Activated CD4-positive, CD25-positive, alpha-beta regulatory T cell treated with anti-CD3 and anti-CD28 coated beads, Interleukin-2, amount 50 U/mL, for 24 hours (primary cell): ENCODE measurements around the gene CLDND1.
A peak's percentile ranks its signal among the peaks of the same experiment; 100 is the strongest.

ENCODE experiments used
- ATAC-seq, 2 donors: fragments of 150-1000 bp; cut with Tn5 transposase; one replicate each; pipeline ENCODE4 v1.10.0; 2021; ENCODE audit warnings: mild to moderate bottlenecking in 1 of 2, moderate library complexity in 1 of 2

Gene CLDND1

DNA sequence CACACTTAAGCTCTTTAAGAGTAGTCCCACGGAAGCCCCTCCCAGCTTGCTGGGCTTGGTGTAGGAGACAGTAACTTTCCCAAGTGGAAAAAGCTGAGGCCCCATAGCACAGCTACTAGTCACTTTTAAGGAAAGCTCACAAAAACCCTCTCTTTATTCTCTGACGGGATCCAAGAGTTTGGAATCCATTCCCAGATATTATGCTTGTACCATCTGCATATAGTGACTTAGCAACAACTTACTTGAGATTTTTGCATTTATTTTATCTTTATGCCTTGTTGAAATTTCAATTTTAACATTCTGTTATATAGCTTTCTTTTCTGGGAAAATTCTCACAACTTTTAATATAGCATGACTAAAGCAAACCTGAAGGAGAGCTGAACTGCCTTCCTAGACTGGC is 28.5 kb upstream of the CLDND1 start:
- no peak for ATAC-seq

DNA sequence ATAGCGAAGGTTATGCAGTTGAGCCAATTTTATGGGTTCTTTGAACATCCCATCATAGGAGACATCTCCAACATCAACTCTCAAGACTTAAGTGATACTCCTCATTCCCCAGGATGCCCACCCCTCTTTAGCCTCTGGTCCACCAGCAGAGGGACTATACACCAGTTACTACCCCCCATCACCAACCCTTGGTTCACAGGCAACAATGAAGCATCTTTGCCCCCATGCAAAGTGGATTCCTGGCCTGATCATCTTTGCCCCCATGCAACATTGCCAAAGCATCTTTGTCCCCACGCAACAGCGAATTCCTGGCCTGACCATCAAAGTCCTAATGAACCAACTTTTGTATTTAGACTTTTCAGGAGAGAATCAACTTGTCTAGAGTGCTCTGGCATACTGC is 28.1 kb upstream of the CLDND1 start:
- ATAC-seq = no peak

DNA sequence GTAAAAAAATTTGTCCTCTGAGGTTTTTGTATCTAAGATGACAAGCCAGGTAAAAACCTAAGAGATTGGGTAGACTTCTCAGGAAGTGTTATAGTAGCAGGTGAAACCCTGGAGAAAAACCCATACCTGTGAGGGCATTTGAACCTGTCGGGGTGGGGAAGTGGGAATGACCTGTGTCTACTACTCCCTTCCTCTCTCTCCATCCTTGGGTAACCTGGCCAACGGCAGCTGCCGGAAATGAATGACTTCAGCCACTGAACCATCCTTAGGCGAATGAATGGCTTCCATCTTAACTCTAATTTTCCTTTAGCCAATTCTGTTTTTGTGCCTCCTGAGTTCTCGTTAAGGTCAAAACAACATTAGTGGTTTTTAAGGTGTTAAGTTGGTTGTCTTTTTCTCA is 25.8 kb upstream of the CLDND1 start:
- no peak for ATAC-seq

DNA sequence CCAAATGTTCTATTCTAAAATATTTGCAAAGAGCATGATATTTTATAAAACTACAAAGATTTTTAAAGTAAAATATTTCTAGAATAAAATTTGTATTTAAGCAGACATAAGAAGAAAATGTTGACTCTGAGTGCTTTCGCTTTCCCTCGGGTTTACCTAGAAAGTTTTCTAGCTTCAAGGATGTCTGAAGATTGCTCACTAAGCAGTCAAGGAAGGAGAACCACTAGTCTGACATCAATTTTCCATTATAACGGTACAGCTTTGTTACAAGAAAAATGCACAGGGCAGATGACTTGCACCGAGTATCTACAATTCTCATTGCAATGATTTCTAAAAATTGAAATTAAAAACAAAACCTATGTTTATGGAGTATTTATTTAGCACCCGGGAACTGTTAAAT is 23.2 kb upstream of the CLDND1 start:
- peak; percentile 91 to 93 for ATAC-seq

DNA sequence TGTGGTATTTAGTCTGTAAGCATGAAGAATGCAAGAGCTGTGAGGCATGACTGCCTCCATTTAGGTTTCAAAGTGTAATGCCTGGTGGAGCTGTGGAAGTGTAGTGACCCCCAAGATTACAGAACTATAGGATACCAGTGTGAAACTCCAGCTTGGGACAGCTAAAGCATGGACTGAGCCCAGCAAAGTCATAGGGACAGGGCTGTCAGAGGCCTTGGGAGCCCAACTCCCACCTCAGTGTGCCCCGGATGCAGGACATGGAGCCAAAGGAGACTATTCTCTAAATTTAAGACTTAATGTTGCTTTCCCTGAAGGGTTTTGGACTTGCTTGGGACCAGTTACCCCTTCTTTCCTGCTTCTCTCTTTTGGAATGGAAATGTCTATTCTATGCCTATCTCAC is 19.9 kb upstream of the CLDND1 start:
- no peak for ATAC-seq

DNA sequence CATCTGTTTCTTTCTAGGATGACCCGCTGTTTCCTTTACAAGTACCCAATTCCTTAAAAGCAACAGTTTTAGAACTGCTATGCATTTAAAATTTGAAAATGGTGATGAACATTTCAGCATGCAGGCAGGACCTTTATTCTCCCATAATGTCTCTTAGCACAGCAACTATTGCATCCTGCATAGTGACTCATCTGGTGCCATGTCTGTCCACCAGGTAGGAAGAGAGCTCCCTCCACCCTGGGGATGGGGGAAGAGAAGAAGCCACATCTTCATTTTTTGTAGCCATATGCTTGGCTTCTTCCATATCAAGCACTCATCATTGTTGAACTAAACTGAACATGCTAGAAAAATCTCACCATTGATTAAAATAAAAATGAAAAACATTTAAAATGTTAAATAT is 19.0 kb upstream of the CLDND1 start:
- no peak for ATAC-seq

DNA sequence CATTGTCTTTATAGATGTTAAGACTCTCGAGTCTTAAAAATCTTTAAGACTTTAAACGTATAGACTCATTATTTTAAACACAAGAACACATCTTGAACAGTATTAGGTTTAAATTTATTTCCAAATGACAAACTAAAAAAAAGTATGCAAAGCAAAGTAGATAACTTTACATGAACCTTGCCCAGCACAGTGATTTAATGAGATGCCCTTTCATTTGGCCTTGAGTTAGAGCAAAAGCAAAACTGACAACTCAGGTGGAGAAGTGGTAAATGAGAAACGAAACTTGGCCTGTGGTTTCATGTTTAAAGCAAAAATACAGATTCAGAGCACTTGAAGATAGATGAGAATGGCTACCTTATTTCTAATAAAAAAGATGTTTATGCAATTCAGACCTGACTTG is 17.6 kb upstream of the CLDND1 start:
- peak; percentile 41 to 53 for ATAC-seq

DNA sequence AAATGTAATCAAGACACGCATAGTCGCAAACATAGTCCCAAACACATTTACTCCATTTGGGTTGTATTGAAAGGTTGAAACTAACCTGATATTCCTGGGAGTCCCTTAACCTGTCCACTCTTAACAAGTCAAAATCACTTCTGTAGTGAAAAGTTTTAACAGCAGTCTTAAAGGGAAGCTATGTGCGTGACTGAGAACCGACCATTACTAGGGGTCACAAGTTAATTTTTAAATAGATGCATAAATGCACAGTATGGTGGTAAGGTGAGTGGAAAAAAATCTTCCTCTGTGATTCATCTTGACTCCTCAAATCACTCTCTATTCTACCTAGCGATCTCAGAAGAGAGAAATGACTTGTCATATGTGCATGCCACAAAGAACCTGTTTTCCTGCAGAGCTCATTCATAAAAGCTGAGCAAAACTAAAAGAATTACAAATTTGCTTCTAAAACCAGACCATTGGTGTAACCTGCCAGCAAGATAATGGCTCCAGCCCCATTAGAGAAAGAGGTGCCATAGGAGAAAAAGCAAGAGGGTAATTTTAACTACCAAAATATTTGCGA is 13.8 kb upstream of the CLDND1 start:
- ATAC-seq = peak; percentile 80 to 82

DNA sequence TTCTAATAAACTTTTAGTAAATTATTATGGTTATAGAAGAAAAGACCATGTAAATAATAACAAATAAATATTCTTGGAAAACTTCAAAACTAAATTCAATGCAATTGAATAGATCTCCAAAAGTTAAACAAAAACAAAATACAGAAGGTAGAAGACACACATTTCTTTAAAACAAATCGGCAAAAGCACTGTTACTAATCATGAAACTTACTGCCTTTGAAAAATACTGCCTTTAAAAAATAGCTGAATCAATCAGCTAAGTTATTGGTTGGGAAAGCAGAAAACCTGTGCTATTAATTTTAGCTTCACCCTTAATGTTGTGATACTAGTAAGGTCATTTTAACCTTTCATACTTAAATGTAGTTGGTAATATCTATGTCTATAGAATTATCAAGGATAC is 12.0 kb upstream of the CLDND1 start:
- ATAC-seq = no peak

DNA sequence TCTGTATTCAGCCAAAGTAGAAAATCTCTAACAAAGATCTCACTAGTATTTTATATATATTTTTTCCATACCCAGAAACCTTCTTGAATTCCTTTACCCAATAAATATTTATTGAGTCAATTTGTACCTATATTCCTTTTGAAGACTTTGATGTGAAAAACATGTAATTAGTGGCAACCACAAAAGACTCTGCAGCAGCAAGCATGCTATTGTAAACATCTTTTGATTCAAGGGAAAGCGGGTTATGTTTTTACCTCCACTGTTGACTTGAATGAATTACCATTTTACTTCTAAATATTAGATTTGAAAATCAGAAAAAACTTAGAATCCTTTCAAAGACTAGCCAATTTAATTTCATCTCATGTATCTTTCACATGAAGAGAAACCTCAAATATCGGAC is 11.5 kb upstream of the CLDND1 start:
- ATAC-seq = no peak

DNA sequence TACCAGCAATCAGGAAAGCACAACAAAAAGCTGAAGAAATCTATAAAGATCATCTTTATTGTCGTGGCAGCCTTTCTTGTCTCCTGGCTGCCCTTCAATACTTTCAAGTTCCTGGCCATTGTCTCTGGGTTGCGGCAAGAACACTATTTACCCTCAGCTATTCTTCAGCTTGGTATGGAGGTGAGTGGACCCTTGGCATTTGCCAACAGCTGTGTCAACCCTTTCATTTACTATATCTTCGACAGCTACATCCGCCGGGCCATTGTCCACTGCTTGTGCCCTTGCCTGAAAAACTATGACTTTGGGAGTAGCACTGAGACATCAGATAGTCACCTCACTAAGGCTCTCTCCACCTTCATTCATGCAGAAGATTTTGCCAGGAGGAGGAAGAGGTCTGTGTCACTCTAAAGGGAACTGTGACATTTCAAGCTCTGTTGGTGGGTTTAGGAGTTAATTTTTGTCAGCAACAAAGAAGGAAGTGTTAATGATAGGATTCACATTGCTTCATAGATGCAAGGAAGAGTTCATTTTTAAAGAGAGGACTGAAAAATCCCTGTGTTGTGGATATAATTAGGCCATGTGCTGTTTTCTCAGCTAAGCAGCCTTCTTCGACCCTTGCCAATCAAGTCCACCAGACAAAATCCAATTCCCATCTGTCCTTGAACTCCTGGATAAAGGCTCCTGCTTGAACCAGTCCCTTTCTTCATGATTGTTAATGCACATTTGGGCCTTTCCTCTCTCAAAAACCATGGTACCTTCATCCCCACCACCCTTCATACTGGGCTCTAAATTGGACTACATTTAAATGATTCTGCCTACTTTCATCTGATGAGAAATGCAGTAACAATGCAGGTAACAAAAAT is 10.2 kb upstream of the CLDND1 start:
- ATAC-seq = no peak

DNA sequence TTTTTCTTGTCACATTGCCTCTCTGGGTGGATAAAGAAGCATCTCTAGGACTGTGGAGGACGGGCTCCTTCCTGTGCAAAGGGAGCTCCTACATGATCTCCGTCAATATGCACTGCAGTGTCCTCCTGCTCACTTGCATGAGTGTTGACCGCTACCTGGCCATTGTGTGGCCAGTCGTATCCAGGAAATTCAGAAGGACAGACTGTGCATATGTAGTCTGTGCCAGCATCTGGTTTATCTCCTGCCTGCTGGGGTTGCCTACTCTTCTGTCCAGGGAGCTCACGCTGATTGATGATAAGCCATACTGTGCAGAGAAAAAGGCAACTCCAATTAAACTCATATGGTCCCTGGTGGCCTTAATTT is 9.6 kb upstream of the CLDND1 start:
- ATAC-seq = no peak

DNA sequence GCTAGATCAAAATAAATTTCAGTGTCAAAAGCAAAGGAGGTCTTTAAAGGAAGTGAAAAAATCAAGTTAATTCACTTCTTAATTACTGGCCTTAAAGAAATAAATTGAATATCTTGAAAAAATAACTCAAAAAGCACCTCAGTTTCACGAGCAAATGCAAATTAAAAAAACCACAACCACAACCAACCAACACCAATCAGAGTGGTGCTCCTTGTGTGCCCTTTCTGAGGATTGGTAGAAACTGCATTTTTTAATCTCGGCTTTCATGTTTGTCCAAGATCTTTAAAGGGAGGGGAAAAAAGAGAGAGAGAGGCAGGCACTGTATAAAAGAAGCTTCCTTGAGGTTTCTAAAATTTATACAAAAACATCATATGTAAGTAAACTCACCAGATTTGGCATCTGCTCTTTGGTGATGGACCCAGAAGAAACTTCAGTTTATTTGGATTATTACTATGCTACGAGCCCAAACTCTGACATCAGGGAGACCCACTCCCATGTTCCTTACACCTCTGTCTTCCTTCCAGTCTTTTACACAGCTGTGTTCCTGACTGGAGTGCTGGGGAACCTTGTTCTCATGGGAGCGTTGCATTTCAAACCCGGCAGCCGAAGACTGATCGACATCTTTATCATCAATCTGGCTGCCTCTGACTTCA is 9.0 kb upstream of the CLDND1 start, which contains the start of gene GPR15:
Gene GPR15, plus strand, starts transcription at position 357 of the 653 bp plus-strand sequence. Its CDS starts 56 bp downstream, at position 413.
- ATAC-seq = peak in 1 of 2 donors; percentile 18

DNA sequence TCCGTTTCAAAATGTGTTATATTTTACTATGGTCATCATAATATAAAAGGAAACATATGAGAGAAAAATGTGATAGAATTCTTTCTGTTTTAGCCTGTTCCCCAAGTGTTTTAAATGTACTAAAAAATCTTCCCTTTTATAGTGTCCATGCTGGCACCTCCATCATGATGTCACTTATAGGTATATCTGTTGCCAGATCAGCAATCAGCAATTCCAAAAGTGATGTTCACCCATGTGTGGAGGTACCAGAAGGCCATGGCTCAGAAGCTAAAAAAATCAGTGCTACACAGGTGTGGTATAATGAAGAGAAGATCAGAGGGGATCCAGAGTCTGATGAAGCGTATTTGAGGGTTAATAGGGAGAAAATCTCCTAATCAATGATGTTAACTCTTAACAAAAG is 8.0 kb upstream of the CLDND1 start:
- no peak for ATAC-seq

DNA sequence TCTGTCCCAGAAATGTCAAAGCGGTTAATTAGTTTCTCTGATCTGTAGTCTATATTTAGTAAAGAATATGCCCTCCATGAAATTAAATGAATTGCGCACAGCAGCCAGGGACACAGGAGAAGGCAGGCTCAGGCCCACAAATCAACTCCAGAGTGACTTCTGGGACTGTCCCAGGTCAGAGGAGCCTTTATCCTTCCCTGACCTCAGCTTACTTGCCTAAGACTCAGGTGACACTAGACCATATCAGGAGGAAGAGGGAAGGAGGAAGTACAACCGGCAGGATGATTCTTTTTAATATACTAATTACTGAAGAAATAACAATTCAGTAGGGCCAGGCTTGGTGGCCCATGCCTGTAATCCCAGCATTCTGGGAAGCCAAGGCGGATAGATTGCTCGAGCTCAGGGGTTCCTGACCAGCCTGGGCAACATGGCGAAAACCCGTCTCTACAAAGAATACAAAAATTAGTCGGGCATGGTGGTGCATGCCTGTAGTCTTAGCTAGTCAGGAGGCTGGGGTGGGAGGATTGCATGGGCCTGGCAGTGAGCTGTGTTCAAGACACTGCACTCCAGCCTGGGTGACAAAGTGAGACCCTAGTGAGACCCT is 7.3 kb upstream of the CLDND1 start:
- no peak for ATAC-seq

DNA sequence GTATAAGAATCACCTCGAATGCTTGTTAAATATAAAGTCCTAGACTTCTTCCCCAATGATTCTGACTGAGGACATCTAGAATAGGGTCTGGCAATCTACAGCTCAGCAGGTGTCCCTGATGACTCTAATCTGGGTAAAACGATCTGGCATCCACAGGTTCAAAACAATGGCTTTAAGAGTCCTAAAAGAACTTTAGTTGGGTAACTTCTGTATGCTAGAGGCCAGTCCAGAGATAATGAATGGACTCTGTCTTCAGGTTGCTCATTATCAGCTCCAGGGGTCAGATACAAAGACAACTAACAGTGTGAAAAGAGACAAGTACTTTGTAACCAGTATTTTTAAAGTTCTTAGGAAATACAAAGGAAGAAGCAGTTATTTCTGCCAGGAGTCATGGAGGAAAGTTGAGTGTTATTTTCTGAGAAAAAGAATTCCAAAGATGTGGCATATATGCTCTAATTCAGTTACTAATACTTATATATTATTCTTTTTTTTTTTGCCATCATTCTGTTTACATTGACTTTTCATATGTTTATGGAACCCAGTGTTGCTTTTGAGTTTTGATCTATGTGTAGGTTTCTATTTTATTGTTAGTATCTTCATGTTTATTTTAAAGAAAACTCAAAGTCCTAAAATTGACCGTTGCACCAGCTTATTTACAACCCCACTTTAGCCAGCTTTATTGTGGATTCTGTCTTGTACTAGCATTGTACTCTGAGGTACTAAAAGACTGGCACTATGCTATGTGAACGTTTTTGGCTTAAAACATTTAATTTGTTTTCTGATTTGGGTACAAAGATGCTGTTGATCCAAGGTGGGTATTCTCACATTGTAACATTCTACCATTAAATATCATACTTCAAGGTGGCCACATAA is 6.0 kb upstream of the CLDND1 start:
- no peak for ATAC-seq

DNA sequence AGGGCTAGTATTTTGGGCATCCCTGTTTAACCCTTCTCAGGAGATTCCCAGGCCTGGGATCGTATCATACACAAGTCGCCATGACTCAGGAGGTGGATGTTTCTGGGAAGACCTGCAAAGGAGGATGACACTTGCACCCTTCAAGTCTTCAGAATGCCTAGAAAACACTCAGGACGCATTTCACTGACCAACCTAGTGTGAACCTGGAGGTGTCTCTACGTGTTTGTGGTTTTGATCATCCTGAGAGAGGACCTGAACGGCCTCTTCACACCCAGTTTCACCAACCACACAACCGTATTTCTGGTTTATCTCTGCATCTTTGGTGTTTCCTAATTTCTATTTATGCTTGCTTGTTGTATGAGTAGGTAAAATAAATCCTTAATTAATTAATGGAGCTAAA is 2.8 kb upstream of the CLDND1 start:
- ATAC-seq = no peak

DNA sequence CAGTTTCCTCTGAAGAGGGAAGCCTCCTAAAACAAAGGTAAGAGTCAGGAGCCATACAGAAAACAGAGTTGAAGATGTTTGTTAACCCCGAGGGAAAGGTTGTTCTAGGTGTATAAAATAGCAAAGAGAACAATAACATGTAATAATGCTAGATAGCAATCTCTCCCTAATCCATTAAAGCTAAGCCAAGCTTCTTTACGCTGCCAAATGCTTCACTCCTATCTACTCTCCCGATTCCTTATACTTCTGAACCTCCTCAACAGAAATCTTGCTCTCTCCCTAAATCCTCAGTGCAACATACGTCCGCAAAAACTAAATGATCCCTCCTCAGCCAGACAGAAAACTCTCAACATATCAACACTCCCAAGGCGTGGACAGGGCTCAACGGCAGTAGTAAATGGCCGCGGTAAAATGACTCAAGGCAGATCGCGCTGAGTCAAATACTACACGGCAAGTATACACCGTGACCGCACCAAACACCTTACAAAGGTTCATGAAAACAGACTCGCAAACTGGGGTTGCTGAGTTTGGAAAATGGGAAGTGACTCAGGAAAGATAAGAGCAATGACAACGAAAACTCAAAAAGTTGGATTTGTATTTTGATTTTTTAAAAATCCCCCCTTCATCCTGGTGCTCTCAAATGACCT is 682 bp downstream of the CLDND1 start:
- peak; percentile 66 to 70 for ATAC-seq

DNA sequence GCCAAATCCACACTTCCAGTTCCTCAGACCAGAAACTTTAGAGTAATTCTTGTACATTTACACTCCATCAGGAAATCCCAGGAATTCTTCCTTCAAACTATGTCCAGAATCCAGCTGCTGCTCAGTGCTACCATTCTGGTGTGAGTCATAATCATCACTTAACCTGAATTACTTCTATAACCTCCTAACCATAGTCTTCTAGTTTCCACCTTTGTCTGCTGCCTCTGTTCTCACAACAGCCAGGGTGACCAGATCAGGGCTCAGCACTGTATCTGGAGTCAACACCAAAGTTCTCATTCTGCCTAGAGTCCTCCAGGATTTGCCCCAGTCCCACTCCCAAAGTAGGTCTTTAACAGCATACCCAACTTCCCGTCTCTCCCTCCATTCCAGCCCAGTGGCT is 3.4 kb downstream of the CLDND1 start:
- no peak for ATAC-seq

DNA sequence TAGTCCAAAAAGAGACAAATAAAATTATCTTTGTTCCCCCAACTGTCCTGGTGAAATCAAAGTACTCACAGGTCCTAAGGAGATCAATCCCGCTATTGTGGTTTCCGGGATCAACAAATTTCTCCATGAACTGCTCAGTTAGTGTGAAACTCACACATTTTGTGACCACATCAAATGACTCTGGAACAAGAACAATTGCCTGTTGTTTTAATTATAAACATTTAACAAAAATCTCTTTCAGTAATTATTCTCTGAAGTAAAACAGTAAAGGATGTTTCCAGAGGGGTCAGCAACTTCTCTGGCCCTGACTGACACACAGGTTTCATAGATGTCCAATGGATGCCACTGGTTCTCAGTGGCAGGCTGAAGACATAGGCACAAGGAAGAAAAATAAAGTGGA is 3.9 kb downstream of the CLDND1 start:
- no peak for ATAC-seq

DNA sequence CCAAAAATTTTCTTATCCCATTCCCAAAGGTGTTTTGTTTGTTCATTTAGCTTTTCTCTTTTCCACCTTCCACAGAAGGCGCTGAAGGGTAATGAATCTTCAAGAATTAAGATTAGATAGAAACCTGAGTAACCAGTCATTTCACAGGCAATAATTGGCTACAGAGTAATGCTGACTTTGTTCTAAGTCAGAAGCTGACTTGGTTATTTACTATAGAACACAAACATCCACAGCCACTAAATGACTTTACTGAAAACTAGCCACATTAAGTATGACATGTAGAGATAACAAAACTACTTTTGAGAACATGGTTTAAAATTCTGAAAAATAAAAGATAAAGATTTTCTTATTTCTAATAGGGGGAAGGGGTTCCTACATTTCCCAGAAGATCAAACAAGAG is 7.8 kb downstream of the CLDND1 start:
- ATAC-seq = peak; percentile 58 to 64

DNA sequence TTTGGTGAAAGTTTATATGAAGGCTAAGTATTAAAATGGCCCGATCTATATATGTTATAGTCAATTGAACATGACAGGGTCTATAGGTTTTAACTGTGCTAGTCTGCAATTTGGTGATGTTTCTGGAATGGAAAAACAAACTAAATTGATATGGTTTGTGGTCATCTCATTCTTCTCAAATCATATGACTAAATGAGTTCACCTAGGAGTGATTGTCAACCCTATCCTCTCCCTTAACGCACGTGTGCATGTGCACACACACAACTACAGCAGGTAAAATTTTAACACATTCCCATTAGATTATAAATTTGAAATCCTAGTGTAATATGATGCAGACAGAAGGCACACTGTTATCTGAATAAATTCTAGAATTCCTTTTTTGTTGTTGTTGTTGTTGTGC is 9.0 kb downstream of the CLDND1 start:
- ATAC-seq = no peak
